Ectodermal cell (in vitro differentiated cells): Measurements from ENCODE around the gene MED25.
"Not testable (repeated sequence)": the region's sequence is repeated elsewhere in the genome, so short reads cannot be mapped to it uniquely, and the experiment has no call there.

Experiments
- H3K27ac ChIP-seq: 2 replicates; pipeline ENCODE4 v1.7.0; 2013; ENCODE audit warnings: mild to moderate bottlenecking, low read depth, low read length; ENCODE audit not compliant: insufficient read depth, poor library complexity, severe bottlenecking
- H3K27me3 ChIP-seq: 2 replicates; pipeline ENCODE4 v1.7.0; 2013; ENCODE audit warnings: mild to moderate bottlenecking, low read length; ENCODE audit not compliant: insufficient read depth, control insufficient read depth, poor library complexity, severe bottlenecking
- H3K36me3 ChIP-seq: one replicate; pipeline ENCODE4 v1.7.0; 2013; ENCODE audit warnings: low read length; ENCODE audit not compliant: control insufficient read depth, insufficient read depth
- H3K4me1 ChIP-seq: one replicate; pipeline ENCODE4 v1.7.0; 2013; ENCODE audit warnings: low read length; ENCODE audit not compliant: control insufficient read depth, insufficient read depth
- H3K4me3 ChIP-seq: 2 replicates; pipeline ENCODE4 v1.7.0; 2013; ENCODE audit warnings: low read depth, low read length, control low read depth; ENCODE audit not compliant: insufficient read depth
- H3K9me3 ChIP-seq: 2 replicates; pipeline ENCODE4 v1.7.0; 2013; ENCODE audit warnings: mild to moderate bottlenecking, low read length, moderate library complexity; ENCODE audit not compliant: control insufficient read depth
- WGBS, 2 experiments: methylation state at CpG; one replicate each; pipeline ENCODE4 v1.1.7; 2013; ENCODE audit warnings: missing lambda C conversion rate in 2 of 2; 5-methylcytosine and 5-hydroxymethylcytosine counted together

Gene MED25

GRCh38 chr19:49812997-49813861 is 4.9 kb upstream of the MED25 start, which contains the start of gene FUZ:
Gene FUZ (minus strand): TSS chr19:49813292. CDS start chr19:49813106, 186 bp downstream.
- WGBS, 2 experiments = 0 to 1% methylated on average over 42 to 45 of the region's 45 CpGs
- Histone ChIP-seq H3K4me1 (peaks cover 15% of the 10 kb centered on the region), H3K9me3 (no peaks in the 10 kb centered on the region), H3K27me3 (no peaks in the 10 kb centered on the region), H3K27ac (peak within 1 kb of the TSS; percentile 96), H3K36me3 (no peaks in the 10 kb centered on the region), H3K4me3 (peak within 1 kb of the TSS; percentile 67)

DNA sequence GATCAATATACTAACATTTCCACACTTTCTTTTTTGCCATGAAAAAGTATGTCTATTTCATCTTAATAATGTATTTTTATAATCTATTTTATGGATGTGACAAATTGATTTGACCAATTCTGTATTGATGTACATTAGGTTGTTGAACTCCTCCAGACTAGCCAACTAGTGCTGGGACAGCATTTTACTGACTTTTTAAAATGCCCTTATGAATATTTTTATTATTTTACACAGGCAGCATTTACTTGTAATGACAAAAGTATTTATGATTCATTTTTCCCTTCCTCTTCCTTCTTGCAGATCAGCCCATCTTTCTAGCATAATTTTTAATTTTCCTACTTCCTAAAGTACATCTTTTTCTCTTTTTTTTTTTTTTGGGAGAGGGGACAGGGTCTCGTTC is 4.1 kb upstream of the MED25 start:
- Histone ChIP-seq H3K4me1 (peaks cover 15% of the 10 kb centered on the region), H3K36me3 (no peaks in the 10 kb centered on the region), H3K27me3 (no peaks in the 10 kb centered on the region), H3K27ac (peak overlapping the region; percentile 53), H3K9me3 (no peaks in the 10 kb centered on the region), H3K4me3 (no peak overlapping the region)
- 77% methylated on average over 1 of the region's 1 CpG for whole genome bisulfite sequencing, 2 experiments

- H3K36me3 ChIP-seq = peaks cover 7% of the 10 kb centered on the region
- no peak overlapping the region for H3K4me3 ChIP-seq
- no peaks in the 10 kb centered on the region for H3K27me3 ChIP-seq
- no peaks in the 10 kb centered on the region for H3K9me3 ChIP-seq
- H3K27ac ChIP-seq = no peak overlapping the region
- peaks cover 14% of the 10 kb centered on the region for H3K4me1 ChIP-seq
- 84 to 91% methylated on average over 14 of the region's 14 CpGs for WGBS, 2 experiments
Observed at GRCh38 chr19:49816590-49816989, 1.5 kb upstream of the MED25 start.

DNA sequence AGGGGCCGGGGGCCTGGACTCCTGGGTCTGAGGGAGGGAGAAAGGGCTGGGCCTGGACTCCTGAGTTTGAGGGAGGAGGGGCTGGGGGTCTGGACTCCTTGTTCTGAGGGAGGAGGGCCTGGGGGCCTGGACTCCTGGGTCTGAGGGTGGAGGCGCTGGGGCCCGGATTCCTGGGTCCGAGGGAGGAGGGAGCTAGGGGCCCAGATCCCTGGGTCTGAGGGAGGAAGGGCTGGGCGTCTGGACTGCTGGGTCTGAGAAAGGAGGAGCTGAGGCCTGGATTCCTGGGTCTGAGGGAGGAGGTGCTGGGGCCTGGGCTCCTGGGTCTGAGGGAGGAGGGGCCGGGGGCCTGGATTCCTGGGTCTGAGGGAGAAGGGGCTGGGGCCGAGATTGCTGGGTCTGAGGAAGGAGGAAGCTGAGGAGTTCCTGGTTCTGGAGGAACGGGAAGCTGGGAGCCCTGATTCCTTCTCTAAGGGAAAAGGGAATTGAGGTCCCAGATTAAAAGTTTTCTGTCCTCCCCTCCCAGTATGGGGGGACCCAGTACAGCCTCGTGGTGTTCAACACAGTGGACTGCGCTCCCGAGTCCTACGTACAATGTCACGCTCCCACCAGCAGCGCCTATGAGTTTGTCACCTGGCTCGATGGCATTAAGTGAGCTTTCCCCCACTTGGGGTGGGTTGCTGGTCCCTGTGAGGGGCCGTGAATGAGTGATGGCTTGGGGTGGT is 721 bp downstream of the MED25 start:
- H3K4me3 ChIP-seq = peak overlapping the region; percentile 99
- H3K4me1 ChIP-seq = peaks cover 6% of the 10 kb centered on the region
- H3K27me3 ChIP-seq = no peaks in the 10 kb centered on the region
- H3K27ac ChIP-seq = peak overlapping the region; percentile 5
- peaks cover 13% of the 10 kb centered on the region for H3K36me3 ChIP-seq
- H3K9me3 ChIP-seq = no peaks in the 10 kb centered on the region
- 46 to 49% methylated on average over 16 of the region's 16 CpGs for WGBS, 2 experiments

DNA sequence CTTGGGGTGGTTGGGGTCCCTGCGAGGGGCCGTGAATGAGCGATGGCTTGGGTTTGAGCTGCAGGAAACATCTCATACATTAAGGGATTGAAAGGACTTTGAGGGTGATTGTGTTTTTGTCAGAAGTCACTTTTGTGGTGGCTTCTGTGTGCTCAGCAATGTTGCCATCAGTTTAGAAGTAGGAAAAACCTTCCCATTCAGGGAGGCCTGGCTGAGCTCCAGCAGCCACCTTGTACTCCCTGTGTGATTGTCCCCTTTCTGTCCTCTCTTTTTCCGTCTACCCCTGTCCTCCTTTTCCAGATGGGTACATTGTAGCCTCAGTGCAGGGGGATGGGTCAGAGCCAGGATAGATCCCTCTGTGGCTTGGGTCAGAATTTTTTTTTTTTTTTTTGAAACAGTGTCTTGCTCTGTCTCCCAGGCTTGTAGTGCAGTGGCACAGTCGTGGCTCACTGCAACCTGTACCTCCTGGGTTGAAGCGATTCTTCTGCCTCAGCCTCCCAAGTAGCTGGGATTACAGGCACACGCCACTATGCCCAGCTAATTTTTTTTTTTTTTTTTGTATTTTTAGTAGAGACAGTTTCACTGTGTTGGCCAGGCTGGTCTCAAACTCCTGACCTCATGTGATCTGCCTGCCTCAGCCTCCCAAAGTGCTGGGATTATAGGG is 1.5 kb downstream of the MED25 start:
- not testable (repeated sequence) for H3K27ac ChIP-seq, H3K4me1 ChIP-seq, H3K27me3 ChIP-seq, H3K9me3 ChIP-seq
- Histone ChIP-seq H3K36me3 (peaks cover 13% of the 10 kb centered on the region), H3K4me3 (peak overlapping the region; percentile 99)
- 90% methylated on average over 7 of the region's 7 CpGs for WGBS, 2 experiments

DNA sequence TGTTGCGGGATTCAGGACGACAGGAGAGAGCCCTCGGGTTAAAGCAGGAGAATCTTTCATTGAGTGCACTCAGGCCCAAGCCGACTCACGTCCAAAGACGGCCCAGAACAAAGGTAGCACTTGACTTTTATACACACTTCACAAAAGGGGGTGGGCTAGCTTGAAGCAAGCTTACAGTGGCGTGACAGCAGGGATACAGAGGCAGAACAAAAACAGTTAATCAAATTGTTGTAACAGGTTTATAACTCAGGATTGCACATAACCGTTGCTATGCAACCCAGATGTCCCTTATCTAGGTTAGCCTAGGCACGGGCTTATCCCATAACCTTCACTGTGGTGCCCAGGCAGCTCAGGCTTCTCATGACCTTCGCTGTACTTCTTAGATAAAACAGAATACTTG is 2.0 kb downstream of the MED25 start:
- Histone ChIP-seq H3K27ac (no peak overlapping the region), H3K4me3 (no peak overlapping the region), H3K4me1 (peaks cover 6% of the 10 kb centered on the region), H3K27me3 (no peaks in the 10 kb centered on the region), H3K9me3 (no peaks in the 10 kb centered on the region), H3K36me3 (peaks cover 13% of the 10 kb centered on the region)
- 96 to 97% methylated on average over 10 of the region's 10 CpGs for WGBS, 2 experiments

DNA sequence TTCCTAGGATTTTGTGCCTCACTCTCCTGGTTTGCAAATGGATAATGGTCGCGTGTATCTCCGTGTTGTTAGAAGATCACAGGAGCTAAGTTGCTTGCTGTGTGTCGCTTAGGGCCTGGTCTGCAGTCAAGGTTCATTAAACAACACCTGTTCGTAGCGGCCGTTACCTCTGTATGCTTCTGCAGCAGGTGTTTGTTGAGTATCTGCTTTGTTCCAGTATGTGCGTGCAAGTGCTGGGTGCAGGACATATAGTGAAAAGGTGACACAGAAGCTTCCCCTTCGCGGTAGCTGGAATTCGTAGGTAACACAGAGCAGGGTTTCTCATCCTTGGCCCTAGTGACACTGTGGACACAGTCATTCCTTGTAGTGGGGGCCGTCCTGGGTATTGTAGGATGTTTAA is 5.4 kb downstream of the MED25 start:
- H3K27ac ChIP-seq = no peak overlapping the region
- no peaks in the 10 kb centered on the region for H3K9me3 ChIP-seq
- H3K36me3 ChIP-seq = peaks cover 18% of the 10 kb centered on the region
- H3K4me3 ChIP-seq = no peak overlapping the region
- 89% methylated on average over 12 of the region's 12 CpGs for WGBS, 2 experiments
- H3K27me3 ChIP-seq = no peaks in the 10 kb centered on the region
- peaks cover 6% of the 10 kb centered on the region for H3K4me1 ChIP-seq

- Histone ChIP-seq H3K9me3 (no peaks in the 10 kb centered on the region), H3K4me3 (no peak overlapping the region), H3K27me3 (no peaks in the 10 kb centered on the region), H3K4me1 (no peaks in the 10 kb centered on the region), H3K36me3 (peaks cover 20% of the 10 kb centered on the region), H3K27ac (no peak overlapping the region)
- 92 to 93% methylated on average over 6 of the region's 6 CpGs for WGBS, 2 experiments
Observed at GRCh38 chr19:49824662-49825061, 6.6 kb downstream of the MED25 start.

GRCh38 chr19:49827034-49827433 is 8.9 kb downstream of the MED25 start:
- WGBS, 2 experiments = 93 to 96% methylated on average over 14 of the region's 14 CpGs
- peaks cover 18% of the 10 kb centered on the region for H3K36me3 ChIP-seq
- H3K9me3 ChIP-seq = no peaks in the 10 kb centered on the region
- H3K4me3 ChIP-seq = no peak overlapping the region
- H3K27me3 ChIP-seq = no peaks in the 10 kb centered on the region
- no peak overlapping the region for H3K27ac ChIP-seq
- no peaks in the 10 kb centered on the region for H3K4me1 ChIP-seq

- Histone ChIP-seq H3K4me1 (no peaks in the 10 kb centered on the region), H3K27ac (no peak overlapping the region), H3K27me3 (no peaks in the 10 kb centered on the region), H3K36me3 (peaks cover 20% of the 10 kb centered on the region), H3K9me3 (no peaks in the 10 kb centered on the region), H3K4me3 (no peak overlapping the region)
- 91 to 95% methylated on average over 8 of the region's 8 CpGs for WGBS, 2 experiments
Observed at GRCh38 chr19:49829200-49829599, 11.1 kb downstream of the MED25 start.
